GM21526 (cell line): ENCODE results near the gene HMCN1.
"Not testable (repeated sequence)": the region's sequence is repeated elsewhere in the genome, so short reads cannot be mapped to it uniquely, and the experiment has no call there.

Experiments
- ATAC-seq: cut with Tn5 transposase; IDR thresholded peaks from one replicate; pipeline ENCODE4 v1.9.1; 2021; ENCODE audit warnings: moderate library complexity; ENCODE audit not compliant: unreplicated experiment, low FRiP score

HMCN1 gene

DNA sequence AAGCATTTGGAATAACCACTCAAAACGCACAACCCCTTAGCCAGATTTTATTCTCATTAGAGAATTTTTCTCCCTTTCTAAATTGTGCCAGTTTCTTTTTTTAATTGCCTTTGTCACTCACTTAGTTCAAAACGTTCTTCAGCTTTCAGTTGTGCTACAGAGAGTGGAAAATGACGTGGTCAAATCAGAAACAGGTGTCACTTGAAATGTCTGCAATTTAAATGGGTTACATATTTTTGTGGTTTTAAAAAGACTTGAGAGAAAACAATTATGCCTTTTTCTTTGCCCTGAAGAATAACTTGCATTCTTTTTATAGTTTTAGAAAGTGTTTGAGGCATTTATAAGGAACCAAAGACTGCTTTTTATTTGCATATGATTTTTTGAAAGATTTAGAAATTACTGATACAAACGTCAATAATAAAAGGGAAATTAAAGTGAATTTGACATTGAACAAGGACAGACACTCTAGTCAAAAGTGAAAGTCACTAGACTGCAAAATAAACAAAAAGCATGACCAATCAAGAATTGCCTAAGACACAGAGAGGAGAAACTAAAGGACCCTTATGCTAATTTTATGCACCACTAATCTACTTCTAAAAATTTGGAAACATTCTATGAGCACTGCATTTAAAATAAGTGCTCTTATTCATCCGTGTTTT lies 449.9 kb downstream of the HMCN1 start:
- ATAC-seq: peak; percentile 54

DNA sequence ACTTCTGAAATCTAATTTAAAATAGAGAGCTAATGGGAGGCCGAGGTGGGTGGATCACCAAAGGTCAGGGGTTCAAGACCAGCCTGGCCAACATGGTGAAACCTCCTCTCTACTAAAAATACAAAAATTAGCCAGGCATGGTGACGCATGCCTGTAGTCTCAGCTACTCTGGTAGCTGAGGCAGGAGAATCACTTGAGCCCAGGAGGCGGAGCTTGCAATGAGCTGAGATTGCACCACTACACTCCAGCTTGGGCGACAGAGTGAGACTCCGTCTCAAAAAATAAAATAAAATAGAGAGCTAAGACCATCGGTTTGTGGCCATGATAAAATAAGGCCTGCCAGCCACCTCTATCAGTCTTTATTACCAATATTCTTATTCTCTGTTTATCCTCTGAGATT lies 452.1 kb downstream of the HMCN1 start:
- not testable (repeated sequence) for ATAC-seq

DNA sequence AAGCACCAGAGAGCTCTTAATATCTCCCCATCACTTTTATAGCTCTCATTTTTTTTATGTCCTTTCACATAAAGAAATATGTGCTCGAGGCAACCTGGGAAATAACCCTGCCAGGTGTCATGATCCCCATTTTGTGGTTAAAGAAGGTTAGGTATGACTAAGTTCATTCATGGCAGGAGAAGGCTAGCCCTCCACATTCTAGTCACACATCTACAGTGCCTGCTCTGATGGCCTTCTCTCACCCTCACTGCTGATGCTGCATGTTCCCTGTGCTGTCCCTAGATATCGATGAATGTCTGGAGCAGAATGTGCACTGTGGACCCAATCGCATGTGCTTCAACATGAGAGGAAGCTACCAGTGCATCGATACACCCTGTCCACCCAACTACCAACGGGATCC lies 453.4 kb downstream of the HMCN1 start:
- ATAC-seq: no peak

DNA sequence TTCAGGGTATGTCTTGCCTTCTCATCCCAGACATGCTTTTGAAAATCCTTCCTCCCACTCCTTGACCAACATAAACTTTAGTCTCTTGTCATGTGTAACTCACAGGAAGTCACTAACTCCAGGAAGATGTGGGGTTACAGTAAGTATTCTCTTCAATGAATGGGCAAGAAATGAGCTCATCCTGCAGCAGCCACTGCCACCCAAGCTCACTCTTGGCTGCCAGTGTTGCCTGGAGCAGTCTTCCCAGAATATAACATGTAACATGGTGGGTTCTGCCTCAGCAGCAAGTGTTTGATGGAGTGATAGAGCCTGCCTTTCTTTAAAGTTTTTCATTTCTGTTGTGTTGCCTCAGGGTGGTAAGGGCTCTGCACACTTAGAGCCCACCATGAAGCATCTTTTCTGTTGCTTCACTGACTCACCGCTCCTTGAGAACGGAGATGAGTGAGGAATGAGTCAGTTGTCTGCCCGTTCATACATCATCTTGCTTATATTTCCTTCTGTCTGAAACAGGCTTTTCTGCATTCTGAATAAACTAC lies 453.9 kb downstream of the HMCN1 start:
- ATAC-seq: no peak

DNA sequence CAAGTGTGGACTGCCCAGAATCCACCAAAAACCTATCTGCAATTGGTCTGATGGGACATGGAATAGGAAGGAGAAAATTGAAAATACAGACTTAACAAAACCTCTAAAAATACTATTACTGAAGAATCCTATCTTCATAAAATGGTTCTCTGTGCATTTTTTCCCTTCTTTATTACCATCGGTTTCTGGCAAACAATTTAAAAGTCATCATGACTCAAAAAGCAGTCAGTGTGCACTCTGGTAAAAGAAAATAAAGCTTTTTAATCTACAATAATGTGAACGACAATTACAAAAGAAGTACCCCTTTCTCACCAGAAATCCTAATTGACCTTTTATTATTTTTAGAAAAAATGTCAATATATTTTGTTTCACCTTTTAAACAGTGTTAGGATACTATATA lies 454.5 kb downstream of the HMCN1 start:
- no peak for ATAC-seq

DNA sequence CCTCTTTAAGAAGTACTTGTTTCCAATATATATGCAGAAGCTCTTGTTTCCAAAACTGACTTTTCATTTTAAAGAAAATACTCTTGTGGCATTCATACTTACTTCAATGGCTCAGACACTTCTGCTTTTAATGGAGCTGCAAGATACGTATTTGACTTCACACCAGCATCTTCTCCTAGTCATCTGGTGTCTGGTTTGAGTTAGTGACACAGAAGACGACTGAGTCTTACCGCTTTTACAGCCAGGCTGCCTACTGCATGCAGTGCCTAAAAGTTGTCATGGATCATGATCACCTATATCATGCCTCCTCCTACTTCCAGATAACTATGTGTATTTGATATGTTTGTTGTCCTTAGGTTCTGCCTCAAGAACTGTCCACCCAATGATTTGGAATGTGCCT lies 455.0 kb downstream of the HMCN1 start:
- no peak for ATAC-seq

DNA sequence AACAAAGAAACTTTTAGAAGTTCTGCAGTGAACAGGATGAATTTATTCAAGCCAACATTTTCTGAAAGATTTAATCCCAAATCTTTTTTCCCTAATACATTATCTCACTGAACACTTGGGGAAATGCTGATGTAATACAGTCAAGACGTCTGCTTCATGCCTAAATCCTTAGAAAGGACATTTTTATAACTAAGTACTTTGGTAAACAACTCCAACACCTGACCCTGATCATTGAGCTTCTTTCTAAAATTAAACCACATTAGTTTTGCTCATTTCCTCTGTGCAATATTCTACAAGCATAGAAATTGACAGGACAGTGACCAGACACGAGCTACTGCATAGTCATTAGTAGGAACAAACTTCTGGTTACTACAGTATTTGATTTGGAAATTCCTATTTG lies 457.3 kb downstream of the HMCN1 start:
- no peak for ATAC-seq

DNA sequence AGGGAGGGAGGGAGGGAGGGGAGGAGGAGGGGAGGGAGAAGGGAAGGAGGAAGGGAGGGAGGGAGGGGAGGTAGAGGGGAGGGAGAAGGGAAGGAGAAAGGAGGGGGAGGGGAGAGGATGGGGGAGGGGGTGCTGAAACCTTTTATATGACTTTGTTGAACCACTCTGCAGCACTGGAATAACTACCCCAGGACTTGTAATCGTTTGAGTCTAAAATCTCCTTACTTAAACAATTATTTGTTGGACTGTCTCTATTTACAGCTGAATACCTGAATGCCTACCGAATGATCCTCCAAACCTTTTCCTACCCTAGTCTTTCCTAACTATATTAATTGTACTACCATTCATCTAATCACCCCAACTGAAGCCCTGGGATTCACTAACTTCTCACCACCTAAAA lies 459.0 kb downstream of the HMCN1 start:
- ATAC-seq: no peak

DNA sequence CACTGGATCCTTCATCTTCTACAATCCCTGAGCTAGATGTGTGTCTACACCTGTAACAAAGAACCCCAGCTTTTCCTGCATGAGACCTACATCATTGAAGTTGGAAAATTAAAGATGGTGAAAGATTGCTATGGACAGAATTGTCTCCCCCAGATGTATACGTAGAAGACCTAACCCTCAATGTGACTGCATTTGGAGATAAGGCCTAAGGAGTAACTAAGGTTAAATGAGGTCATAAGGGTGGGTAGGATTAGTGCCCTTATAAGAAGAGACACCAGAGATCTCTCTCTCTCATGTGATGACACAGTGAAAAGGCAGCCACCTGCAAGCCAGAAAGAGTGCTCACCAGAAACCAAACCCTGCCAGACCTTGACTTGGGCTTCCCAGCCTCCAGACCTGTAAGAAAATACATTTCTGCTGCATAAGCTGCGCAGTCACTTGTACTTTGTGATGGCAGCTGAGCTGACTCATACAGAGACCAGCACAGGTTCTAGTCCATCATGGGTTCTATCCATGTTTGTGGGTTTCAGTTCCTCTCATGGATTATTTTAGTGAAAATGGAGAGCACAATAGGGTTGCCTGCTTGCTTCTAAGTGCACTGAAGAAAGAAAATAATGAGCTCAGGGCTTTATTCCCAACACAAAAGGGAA lies 460.0 kb downstream of the HMCN1 start:
- peak; percentile 97 for ATAC-seq

DNA sequence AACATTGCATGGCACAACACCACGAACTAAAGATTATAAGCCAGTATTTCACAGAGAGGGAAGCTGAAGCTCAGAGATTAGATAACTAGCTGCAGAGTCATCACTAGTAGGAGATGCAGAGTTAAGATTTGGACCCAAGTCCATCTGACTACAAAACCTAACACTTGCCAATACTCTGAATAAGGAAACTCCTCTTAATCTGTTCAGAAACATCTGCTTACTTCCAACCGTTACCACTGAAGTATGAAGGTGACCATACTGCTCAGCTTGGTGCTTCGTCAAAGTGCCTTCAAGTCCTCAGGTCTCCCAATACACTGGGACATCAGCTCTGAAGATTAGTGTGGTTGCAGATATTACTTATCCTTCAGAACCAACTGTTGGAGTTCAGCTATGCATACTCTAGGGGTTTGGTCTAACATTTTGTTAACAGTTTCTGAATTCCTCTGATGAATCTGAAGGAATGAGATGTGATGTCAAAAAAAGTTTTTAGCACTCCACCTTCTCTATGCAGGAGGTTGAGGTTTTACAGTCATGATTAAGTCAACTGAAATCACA lies 461.3 kb downstream of the HMCN1 start:
- no peak for ATAC-seq

DNA sequence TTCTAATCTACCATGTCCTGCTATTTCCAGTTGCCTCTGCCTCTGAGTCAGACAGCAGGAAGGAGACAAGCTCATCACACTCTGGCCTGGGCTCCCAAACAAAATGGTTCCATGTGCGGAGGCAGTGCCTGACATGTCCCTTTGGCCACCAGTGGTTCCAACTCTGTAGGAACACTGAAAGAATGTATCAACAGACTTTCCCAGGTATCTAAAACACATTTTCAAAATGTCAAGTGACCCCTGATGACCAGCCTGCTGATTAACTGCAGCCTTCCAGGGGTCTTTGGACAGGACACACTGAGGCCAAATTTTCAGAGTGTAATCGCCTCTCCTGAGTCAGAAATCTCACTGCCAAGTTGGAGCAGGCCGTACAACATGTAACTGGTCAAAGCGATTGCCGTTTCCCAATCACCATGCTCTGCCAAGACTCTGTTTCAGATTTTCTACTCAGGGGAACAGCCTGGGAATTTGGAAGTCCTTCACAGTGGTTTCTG lies 468.1 kb downstream of the HMCN1 start:
- ATAC-seq: no peak

DNA sequence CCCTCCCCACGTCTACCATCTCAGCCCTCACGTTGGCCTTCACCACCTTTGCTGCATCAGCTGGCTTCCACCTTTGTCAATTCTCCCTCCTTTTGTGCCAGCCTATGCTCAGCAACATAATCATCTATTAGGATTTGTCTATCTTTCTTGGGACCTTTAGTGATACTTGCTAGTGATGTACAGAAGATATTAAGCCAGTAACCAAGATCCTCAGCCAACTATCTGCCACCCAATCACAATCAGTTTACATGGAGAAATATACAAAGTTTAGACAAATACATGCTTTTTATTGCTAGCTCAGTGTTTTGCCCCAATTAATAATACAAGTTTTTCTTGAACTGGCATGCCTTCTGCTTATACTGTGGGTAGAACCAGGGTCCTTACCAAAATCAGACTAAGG lies 468.6 kb downstream of the HMCN1 start:
- ATAC-seq: no peak

DNA sequence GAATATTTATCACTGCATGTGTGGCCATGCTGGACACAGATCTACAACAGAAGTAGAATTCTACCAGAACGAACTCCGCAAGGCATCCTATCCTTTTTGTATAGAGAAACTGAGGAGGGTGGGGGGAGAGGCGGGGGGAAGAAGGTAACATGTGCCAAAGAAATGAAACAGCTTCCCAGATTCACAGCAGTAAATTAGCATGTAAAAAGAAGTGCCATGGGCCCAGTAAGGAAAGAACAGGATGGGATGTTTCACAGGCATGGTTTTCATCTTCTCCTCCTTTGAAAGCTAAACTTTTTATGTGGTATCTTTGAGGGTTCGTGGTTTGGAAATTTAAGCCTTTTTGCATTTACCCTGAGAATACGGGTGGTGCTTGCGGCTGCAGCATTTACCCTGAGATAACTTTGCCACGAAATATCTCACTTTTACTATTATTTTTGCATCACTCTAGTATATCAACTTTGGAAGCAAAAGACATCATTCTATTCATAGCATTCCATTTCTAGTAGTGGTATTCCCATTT lies 471.9 kb downstream of the HMCN1 start:
- no peak for ATAC-seq

DNA sequence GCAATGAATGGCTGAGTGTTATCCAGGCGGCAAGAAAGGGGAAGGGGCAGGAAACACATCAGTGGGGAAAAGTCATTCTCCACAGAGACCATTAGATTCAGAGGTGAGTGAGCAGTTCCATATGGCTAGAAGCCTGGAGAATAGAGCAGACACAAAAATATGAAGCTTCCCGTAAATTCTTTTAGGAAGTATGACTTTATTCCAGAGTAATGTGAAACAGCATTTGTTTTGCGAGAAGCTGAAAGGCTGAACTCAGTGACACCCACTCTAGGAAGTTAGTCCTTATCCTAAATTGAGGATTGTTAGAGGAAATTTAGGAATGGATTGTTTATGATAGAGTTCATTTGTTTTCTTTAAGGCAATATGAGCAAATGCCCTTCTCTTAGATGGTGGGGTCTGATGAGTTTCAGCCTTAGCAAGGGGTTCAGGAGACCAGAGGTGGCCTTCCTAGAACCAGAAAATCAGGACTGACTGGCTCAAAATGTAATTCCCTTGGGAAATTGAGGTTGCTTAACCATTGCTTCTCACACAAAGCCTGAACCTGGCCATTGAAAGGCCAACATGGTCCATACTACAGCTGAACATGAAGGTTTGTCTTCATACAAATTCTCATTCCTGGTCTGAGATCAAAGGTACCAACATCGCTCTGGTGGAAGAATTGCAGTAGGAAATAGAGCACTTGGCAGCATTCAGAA lies 473.3 kb downstream of the HMCN1 start:
- ATAC-seq: no peak

DNA sequence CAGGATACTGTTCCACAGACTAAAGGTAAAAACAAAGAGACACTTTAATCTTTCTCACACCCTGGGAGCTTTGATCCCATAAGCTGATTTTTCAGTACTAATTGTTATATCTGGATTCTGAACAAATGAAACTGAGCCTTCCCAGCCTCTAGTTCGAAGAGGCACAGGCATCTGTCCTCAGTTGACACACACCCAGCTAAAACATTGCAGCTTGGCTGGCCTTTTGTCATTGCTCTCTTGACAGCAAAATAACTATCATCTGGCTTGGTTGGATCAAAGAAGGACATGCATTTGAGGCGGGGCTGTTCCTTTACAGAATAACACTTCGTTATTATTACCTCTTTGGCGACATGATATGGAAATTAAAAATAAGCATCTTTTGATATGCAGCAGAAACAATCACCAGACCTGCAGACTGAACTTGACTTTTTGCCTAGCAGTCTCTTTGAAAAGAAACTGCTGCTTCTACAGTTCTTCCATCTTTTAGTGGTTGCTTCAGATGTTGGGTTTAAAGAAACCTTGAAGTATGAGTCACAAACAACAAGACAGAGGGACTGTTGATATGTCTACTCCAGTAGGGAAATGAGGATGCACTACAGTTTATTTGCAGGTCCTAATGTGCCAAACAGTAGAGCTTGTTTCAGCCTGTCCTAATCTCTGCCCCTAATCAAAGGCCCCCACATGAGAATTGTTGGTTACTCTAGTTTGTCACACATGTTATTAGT lies 474.4 kb downstream of the HMCN1 start:
- no peak for ATAC-seq

DNA sequence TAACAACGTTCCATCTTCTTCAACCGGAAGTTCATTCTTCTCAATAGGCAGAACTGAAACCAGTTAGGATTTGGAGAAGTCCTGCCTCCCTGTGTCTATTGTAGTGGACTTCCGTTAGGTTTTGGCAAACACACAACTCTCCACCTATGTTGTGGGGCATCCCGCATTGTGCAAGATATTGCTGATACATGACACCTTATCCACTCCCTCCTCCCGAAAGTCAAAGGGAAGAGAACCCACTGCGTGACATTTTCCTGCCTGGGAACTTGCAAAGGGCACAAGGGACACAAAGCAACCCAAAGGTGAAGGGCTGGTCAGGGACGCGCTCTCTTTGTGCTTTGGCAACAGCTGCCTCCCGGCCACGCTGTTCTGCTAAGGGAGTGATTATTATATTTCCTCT lies 476.1 kb downstream of the HMCN1 start:
- ATAC-seq: no peak

DNA sequence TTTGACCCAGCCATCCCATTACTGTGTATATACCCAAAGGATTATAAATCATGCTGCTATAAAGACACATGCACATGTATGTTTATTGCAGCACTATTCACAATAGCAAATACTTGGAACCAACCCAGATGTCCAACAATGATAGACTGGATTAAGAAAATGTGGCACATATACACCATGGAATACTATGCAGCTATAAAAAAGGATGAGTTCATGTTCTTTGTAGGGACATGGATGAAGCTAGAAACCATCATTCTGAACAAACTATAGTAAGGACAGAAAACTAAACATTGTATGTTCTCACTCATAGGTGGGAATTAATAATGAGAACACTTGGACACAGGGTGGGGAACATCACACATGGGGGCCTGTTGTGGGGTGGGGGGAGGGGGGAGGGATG lies 477.4 kb downstream of the HMCN1 start:
- ATAC-seq: not testable (repeated sequence)

DNA sequence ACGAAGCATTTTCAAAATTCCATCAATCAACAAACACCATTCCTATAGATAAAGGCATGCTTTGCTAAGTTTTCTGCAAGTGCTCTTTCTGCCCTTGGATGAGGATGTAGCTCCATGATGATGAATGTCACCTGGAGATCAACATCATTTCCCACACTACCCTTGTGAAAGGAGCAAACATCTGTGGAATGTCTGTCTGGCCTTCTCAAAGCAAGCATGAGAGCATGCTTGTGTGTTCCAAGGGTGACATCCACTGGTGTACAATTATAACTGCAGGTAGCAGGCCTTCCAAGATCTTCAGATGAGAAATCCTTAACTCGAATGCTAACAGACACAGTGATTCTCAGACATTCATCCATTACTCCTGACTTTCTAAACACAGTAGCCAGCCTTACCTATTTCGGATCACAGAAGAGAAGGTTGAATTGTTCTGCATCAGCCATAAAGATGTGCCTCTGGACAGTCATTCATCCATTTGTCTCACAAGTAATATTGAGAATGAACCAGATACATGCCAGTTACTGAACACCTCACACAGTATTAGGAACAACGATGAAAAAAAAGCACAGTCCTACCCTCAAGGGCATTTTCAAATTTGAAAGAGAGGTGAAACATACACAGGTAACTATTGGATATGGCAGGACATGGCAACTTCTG lies 478.5 kb downstream of the HMCN1 start:
- peak; percentile 96 for ATAC-seq

DNA sequence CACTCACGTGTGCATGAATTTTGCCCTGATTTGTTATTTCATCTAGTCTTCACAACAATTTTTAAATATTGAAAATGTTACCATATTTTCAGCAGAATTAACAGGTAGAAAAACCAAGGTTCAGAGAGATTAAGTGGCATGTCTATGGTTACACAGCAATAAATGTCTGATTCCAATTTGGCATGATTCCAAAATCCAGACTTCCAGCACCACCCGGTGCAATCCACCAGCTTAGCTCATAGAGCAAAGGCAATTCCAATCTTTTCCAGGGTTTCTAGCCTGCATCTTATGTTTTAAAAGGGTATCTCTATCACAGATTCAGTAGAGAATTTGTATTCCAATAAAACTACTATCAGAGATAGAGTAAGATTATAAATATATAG lies 479.0 kb downstream of the HMCN1 start:
- no peak for ATAC-seq

DNA sequence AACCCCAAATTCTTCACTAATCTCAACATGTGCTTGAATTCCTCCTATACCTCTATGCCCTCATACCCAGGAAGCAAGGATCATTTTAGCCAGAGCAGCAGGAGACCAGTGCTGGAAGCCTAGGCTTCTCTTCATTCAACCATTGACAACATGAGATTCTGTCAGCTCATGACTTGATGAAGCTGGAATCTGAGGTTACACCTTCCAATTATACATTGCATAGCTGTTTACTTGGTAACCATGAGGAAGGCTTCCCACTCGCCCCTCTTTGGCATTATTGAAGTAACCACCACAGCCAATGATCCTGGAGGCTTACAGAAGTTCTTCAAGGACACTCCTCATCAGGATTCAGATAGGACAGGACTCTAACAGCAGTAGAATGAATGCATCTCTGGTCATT lies 480.6 kb downstream of the HMCN1 start:
- no peak for ATAC-seq
